HG03196 (cell line): ENCODE data around the gene LYPLA2.
"Not testable (repeated sequence)": the region's sequence is repeated elsewhere in the genome, so short reads cannot be mapped to it uniquely, and the experiment has no call there.

ENCODE experiments used
- ATAC-seq: cut with Tn5 transposase; IDR thresholded peaks from one replicate; pipeline ENCODE4 v1.9.1; 2021; ENCODE audit not compliant: unreplicated experiment

The LYPLA2 gene

GRCh38 chr1:23825762-23826522 lies 35.0 kb downstream of the LYPLA2 start:
- no peak for ATAC-seq

- not testable (repeated sequence) for ATAC-seq
These were observed 35.6 kb downstream of the LYPLA2 start for GRCh38 chr1:23826590-23826989.

- ATAC-seq = no peak
These were observed 36.8 kb downstream of the LYPLA2 start for GRCh38 chr1:23827717-23828116.

GRCh38 chr1:23834156-23834555 lies 43.2 kb downstream of the LYPLA2 start:
- not testable (repeated sequence) for ATAC-seq

- no peak for ATAC-seq
These were observed 45.1 kb downstream of the LYPLA2 start for GRCh38 chr1:23836037-23836436.

GRCh38 chr1:23837908-23838307 lies 47.0 kb downstream of the LYPLA2 start:
- no peak for ATAC-seq

- ATAC-seq = peak; percentile 71
These were observed 47.5 kb downstream of the LYPLA2 start for GRCh38 chr1:23838401-23838866.

- ATAC-seq = no peak
These were observed 52.7 kb downstream of the LYPLA2 start for GRCh38 chr1:23843644-23844043.
